ENCODE results near the gene DHX58.

GRCh38 chr17:42133461-42134041 is 21.0 kb upstream of the DHX58 start:
- TF ChIP-seq, protein P1, sequence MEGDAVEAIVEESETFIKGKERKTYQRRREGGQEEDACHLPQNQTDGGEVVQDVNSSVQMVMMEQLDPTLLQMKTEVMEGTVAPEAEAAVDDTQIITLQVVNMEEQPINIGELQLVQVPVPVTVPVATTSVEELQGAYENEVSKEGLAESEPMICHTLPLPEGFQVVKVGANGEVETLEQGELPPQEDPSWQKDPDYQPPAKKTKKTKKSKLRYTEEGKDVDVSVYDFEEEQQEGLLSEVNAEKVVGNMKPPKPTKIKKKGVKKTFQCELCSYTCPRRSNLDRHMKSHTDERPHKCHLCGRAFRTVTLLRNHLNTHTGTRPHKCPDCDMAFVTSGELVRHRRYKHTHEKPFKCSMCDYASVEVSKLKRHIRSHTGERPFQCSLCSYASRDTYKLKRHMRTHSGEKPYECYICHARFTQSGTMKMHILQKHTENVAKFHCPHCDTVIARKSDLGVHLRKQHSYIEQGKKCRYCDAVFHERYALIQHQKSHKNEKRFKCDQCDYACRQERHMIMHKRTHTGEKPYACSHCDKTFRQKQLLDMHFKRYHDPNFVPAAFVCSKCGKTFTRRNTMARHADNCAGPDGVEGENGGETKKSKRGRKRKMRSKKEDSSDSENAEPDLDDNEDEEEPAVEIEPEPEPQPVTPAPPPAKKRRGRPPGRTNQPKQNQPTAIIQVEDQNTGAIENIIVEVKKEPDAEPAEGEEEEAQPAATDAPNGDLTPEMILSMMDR (conservative IDR thresholded peaks at IDR 0.05; ENCODE audit: low read length) = no peak
- no peak for TF ChIP-seq EZH2phosphoT487 (IDR thresholded peaks at IDR 0.05; ENCODE audit: borderline replicate concordance, low read depth, low read length)
